WTC11 (cell line): ENCODE results near the gene LRRFIP1. TPM values are rescaled to one million over a fixed set of nuclear protein-coding genes. Genes with fewer than 3 reads are reported as not detected.
A peak's percentile ranks its signal among the peaks of the same experiment; 100 is the strongest.

Experiments
- ATAC-seq: fragments of 200-7000 bp; cut with Tn5 transposase; 2 replicates; pipeline ENCODE4 v1.10.0; 2021; ENCODE audit warnings: mild to moderate bottlenecking, moderate library complexity
- CTCF ChIA-PET: fragments of 300-600 bp; sonication (Branson Sonifier 250); formaldehyde crosslinking; loops from one replicate; lab custom pipeline; 2021; ENCODE audit warnings: antibody characterized with exemption; lab: Charles Lee
- POLR2A ChIA-PET: fragments of 350-600 bp; sonication (Branson Sonifier 250); formaldehyde crosslinking; loops from one replicate; lab custom pipeline; 2021; ENCODE audit warnings: antibody characterized with exemption; lab: Charles Lee
- DNase-seq: peaks from one replicate; pipeline ENCODE4 v3.0.0; 2021; ENCODE audit warnings: low spot score
- H3K27ac Mint-ChIP-seq: 2 replicates; pipeline ENCODE4 v1.8.0; 2021; ENCODE audit warnings: mixed read lengths
- H3K27me3 Mint-ChIP-seq: 2 replicates; pipeline ENCODE4 v1.8.0; 2021; ENCODE audit warnings: low read depth, mild to moderate bottlenecking, moderate library complexity, mixed read lengths
- H3K36me3 Mint-ChIP-seq: 2 replicates; pipeline ENCODE4 v1.8.0; 2021; ENCODE audit warnings: mixed read lengths
- H3K4me1 Mint-ChIP-seq: 2 replicates; pipeline ENCODE4 v1.8.0; 2022; ENCODE audit warnings: mixed read lengths
- H3K4me3 Mint-ChIP-seq: 2 replicates; pipeline ENCODE4 v1.8.0; 2021; ENCODE audit warnings: mild to moderate bottlenecking, moderate library complexity, mixed read lengths
- H3K9me3 Mint-ChIP-seq: 2 replicates; pipeline ENCODE4 v1.8.0; 2021; ENCODE audit warnings: mixed read lengths
- FOXK1 ChIP-seq: sonication (generic); formaldehyde crosslinking; IDR thresholded peaks from 2 replicates; pipeline ENCODE4 v1.8.0; 2022; ENCODE audit warnings: mild to moderate bottlenecking, moderate library complexity, missing genetic modification reagents
- MYBL2 ChIP-seq: sonication (generic); formaldehyde crosslinking; IDR thresholded peaks from 2 replicates; pipeline ENCODE4 v1.8.1; 2023; ENCODE audit warnings: mild to moderate bottlenecking, moderate library complexity, missing genetic modification reagents
- NFATC4 ChIP-seq: fragments of 250-450 bp; sonication (Bioruptor Pico); IDR thresholded peaks from 2 replicates; pipeline ENCODE4 v1.9.0; 2021; ENCODE audit warnings: mild to moderate bottlenecking
- PREB ChIP-seq: sonication (generic); formaldehyde crosslinking; IDR thresholded peaks from 2 replicates; pipeline ENCODE4 v1.8.1; 2022; ENCODE audit warnings: mild to moderate bottlenecking, missing genetic modification reagents, moderate library complexity, borderline replicate concordance
- TCF7 ChIP-seq: sonication (generic); formaldehyde crosslinking; IDR thresholded peaks from 2 replicates; pipeline ENCODE4 v1.8.0; 2022; ENCODE audit warnings: mild to moderate bottlenecking, low read depth, missing genetic modification reagents, moderate library complexity
- USF1 ChIP-seq: sonication (generic); formaldehyde crosslinking; IDR thresholded peaks from 2 replicates; pipeline ENCODE4 v1.8.0; 2022; ENCODE audit warnings: mild to moderate bottlenecking, missing genetic modification reagents
- ZNF138 ChIP-seq: sonication (generic); formaldehyde crosslinking; conservative IDR thresholded peaks from 2 replicates; pipeline ENCODE4 v1.8.1; 2022; ENCODE audit warnings: mild to moderate bottlenecking, moderate library complexity, missing genetic modification reagents
- ZNF232 ChIP-seq: sonication (generic); formaldehyde crosslinking; IDR thresholded peaks from 2 replicates; pipeline ENCODE4 v1.8.0; 2022; ENCODE audit warnings: mild to moderate bottlenecking, missing genetic modification reagents
- ZNF317 ChIP-seq: sonication (generic); formaldehyde crosslinking; IDR thresholded peaks from 2 replicates; pipeline ENCODE4 v1.8.1; 2023; ENCODE audit warnings: low read depth, mild to moderate bottlenecking, moderate library complexity, missing genetic modification reagents, borderline replicate concordance
- ZNF423 ChIP-seq: fragments of 250-450 bp; sonication (Bioruptor Pico); IDR thresholded peaks from 2 replicates; pipeline ENCODE4 v2.1.2; 2022; ENCODE audit warnings: mild to moderate bottlenecking, moderate library complexity
- ZNF532 ChIP-seq: fragments of 250-450 bp; sonication (Bioruptor Pico); IDR thresholded peaks from 2 replicates; pipeline ENCODE4 v1.9.0; 2021; ENCODE audit warnings: mild to moderate bottlenecking, borderline replicate concordance
- total RNA-seq: library from RNA; stranded (reverse); gene quantifications from 3 replicates; pipeline ENCODE4 v1.2.3, GENCODE V29; 2021
- TF ChIP-seq, protein P1 (sequence below): sonication (generic); formaldehyde crosslinking; IDR thresholded peaks from 2 replicates; pipeline ENCODE4 v1.8.1; 2023; ENCODE audit warnings: mild to moderate bottlenecking, missing genetic modification reagents
- TF ChIP-seq, protein P2 (sequence below): fragments of 250-450 bp; sonication (Bioruptor Pico); IDR thresholded peaks from 2 replicates; pipeline ENCODE4 v1.9.0; 2021; ENCODE audit warnings: mild to moderate bottlenecking
- TF ChIP-seq, protein P3 (sequence below): fragments of 250-450 bp; sonication (Bioruptor Pico); IDR thresholded peaks from 2 replicates; pipeline ENCODE4 v1.9.0; 2021; ENCODE audit warnings: moderate library complexity, mild to moderate bottlenecking, inconsistent platforms, borderline replicate concordance
- TF ChIP-seq, protein P4 (sequence below): sonication (generic); formaldehyde crosslinking; conservative IDR thresholded peaks from 2 replicates; pipeline ENCODE4 v1.8.1; 2022; ENCODE audit warnings: mild to moderate bottlenecking, missing genetic modification reagents
- TF ChIP-seq, protein P5 (sequence below): sonication (generic); formaldehyde crosslinking; IDR thresholded peaks from 2 replicates; pipeline ENCODE4 v1.8.1; 2023; ENCODE audit warnings: mild to moderate bottlenecking, missing genetic modification reagents, borderline replicate concordance
- TF ChIP-seq, protein P6 (sequence below): fragments of 200-600 bp; IDR thresholded peaks from 2 replicates; pipeline ENCODE4 v1.8.0; 2022; ENCODE audit warnings: antibody characterized with exemption

LRRFIP1 gene
- total RNA-seq, 1 experiment from 2014 or later: 88.4 TPM

GRCh38 chr2:237708491-237708890 is 81.1 kb downstream of the LRRFIP1 start (continued):
- TF ChIP-seq, protein P1, sequence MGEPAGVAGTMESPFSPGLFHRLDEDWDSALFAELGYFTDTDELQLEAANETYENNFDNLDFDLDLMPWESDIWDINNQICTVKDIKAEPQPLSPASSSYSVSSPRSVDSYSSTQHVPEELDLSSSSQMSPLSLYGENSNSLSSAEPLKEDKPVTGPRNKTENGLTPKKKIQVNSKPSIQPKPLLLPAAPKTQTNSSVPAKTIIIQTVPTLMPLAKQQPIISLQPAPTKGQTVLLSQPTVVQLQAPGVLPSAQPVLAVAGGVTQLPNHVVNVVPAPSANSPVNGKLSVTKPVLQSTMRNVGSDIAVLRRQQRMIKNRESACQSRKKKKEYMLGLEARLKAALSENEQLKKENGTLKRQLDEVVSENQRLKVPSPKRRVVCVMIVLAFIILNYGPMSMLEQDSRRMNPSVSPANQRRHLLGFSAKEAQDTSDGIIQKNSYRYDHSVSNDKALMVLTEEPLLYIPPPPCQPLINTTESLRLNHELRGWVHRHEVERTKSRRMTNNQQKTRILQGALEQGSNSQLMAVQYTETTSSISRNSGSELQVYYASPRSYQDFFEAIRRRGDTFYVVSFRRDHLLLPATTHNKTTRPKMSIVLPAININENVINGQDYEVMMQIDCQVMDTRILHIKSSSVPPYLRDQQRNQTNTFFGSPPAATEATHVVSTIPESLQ (CRISPR knock-in tag): no peak
- TF ChIP-seq MYBL2 (no peak), ZNF232 (CRISPR knock-in tag) (no peak), NFATC4 (no peak), PREB (CRISPR knock-in tag) (no peak), ZNF423 (no peak), TCF7 (CRISPR knock-in tag) (no peak), ZNF532 (CRISPR knock-in tag) (no peak)
- TF ChIP-seq, protein P2, sequence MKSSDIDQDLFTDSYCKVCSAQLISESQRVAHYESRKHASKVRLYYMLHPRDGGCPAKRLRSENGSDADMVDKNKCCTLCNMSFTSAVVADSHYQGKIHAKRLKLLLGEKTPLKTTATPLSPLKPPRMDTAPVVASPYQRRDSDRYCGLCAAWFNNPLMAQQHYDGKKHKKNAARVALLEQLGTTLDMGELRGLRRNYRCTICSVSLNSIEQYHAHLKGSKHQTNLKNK (CRISPR knock-in tag): no peak
- TF ChIP-seq, protein P3, sequence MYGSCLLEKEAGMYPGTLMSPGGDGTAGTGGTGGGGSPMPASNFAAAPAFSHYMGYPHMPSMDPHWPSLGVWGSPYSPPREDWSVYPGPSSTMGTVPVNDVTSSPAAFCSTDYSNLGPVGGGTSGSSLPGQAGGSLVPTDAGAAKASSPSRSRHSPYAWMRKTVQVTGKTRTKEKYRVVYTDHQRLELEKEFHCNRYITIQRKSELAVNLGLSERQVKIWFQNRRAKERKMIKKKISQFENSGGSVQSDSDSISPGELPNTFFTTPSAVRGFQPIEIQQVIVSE: no peak
- TF ChIP-seq, protein P4, sequence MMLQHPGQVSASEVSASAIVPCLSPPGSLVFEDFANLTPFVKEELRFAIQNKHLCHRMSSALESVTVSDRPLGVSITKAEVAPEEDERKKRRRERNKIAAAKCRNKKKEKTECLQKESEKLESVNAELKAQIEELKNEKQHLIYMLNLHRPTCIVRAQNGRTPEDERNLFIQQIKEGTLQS: no peak
- TF ChIP-seq, protein P5, sequence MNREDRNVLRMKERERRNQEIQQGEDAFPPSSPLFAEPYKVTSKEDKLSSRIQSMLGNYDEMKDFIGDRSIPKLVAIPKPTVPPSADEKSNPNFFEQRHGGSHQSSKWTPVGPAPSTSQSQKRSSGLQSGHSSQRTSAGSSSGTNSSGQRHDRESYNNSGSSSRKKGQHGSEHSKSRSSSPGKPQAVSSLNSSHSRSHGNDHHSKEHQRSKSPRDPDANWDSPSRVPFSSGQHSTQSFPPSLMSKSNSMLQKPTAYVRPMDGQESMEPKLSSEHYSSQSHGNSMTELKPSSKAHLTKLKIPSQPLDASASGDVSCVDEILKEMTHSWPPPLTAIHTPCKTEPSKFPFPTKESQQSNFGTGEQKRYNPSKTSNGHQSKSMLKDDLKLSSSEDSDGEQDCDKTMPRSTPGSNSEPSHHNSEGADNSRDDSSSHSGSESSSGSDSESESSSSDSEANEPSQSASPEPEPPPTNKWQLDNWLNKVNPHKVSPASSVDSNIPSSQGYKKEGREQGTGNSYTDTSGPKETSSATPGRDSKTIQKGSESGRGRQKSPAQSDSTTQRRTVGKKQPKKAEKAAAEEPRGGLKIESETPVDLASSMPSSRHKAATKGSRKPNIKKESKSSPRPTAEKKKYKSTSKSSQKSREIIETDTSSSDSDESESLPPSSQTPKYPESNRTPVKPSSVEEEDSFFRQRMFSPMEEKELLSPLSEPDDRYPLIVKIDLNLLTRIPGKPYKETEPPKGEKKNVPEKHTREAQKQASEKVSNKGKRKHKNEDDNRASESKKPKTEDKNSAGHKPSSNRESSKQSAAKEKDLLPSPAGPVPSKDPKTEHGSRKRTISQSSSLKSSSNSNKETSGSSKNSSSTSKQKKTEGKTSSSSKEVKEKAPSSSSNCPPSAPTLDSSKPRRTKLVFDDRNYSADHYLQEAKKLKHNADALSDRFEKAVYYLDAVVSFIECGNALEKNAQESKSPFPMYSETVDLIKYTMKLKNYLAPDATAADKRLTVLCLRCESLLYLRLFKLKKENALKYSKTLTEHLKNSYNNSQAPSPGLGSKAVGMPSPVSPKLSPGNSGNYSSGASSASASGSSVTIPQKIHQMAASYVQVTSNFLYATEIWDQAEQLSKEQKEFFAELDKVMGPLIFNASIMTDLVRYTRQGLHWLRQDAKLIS (CRISPR knock-in tag): no peak
- TF ChIP-seq, all 79 proteins: peak for 0

DNA sequence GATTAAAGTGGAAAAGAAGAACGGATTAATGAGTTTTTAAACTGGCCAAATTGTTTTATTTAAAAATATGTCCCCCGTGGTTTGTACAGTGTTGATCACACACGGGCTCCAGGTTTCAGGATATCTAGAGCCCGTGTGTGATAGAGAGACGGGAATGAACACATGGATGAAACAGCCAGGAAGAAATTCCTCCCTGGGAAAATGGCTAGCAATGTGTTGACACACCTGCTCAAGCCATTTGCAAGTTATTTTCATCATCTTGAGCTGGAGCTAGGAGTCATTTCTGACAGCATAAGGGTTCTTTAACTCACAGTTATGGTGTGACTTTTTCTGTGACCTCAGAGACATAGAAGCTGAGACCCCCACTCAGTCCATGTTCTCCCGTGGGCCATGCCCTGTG is 81.6 kb downstream of the LRRFIP1 start:
- ChIA-PET CTCF (interaction anchor here (1.1 to 1.3 kb wide), 3 partner anchors 22 to 137 kb away, joined by 3 to 4 read pairs (median 4); no protein-coding TSS in a partner anchor), POLR2A (no interaction called here)
- DNase-seq (no peak), ATAC-seq (no peak)
- H3K4me3 Mint-ChIP-seq: no peak overlapping the region
- no peaks in the 10 kb centered on the region for H3K27me3 Mint-ChIP-seq
- H3K4me1 Mint-ChIP-seq: peaks cover 71% of the 10 kb centered on the region
- H3K27ac Mint-ChIP-seq: peak overlapping the region; percentile 89
- no peaks in the 10 kb centered on the region for H3K9me3 Mint-ChIP-seq
- peaks cover 14% of the 10 kb centered on the region for H3K36me3 Mint-ChIP-seq
- TF ChIP-seq, protein P4: no peak
- TF ChIP-seq, protein P1 (CRISPR knock-in tag): no peak
- TF ChIP-seq, protein P6, sequence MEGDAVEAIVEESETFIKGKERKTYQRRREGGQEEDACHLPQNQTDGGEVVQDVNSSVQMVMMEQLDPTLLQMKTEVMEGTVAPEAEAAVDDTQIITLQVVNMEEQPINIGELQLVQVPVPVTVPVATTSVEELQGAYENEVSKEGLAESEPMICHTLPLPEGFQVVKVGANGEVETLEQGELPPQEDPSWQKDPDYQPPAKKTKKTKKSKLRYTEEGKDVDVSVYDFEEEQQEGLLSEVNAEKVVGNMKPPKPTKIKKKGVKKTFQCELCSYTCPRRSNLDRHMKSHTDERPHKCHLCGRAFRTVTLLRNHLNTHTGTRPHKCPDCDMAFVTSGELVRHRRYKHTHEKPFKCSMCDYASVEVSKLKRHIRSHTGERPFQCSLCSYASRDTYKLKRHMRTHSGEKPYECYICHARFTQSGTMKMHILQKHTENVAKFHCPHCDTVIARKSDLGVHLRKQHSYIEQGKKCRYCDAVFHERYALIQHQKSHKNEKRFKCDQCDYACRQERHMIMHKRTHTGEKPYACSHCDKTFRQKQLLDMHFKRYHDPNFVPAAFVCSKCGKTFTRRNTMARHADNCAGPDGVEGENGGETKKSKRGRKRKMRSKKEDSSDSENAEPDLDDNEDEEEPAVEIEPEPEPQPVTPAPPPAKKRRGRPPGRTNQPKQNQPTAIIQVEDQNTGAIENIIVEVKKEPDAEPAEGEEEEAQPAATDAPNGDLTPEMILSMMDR: no peak
- no peak for TF ChIP-seq USF1 (CRISPR knock-in tag)
- no peak for TF ChIP-seq ZNF317
- no peak for TF ChIP-seq FOXK1 (CRISPR knock-in tag)
- TF ChIP-seq ZNF138: no peak
